8988T (cell line): ENCODE measurements around the gene RNF138.
"Not testable (repeated sequence)": the region's sequence is repeated elsewhere in the genome, so short reads cannot be mapped to it uniquely, and the experiment has no call there.

ENCODE experiments used
- DNase-seq: peaks from one replicate; pipeline ENCODE4 v3.0.0; 2011

Gene RNF138

DNA sequence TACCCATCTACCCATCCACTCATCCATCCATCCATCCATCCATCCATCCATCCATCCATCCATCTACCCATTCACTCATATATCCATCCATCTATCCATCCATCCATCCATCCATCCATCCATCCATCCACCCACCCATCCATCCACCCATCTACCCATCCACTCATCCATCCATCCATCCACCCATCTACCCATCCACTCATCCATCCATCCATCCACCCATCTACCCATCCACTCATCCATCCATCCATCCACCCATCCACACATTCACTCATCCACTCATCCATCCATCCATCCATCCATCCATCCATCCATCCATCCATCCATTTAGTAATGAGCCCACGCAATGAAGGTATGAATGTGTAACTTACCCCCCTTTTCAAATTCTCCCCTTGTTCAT is 85.1 kb downstream of the RNF138 start:
- not testable (repeated sequence) for DNase-seq

GRCh38 chr18:32177530-32177929 is 85.9 kb downstream of the RNF138 start:
- no peak for DNase-seq
